C4-2B (cell line): ENCODE results near the gene FLT1.

ENCODE experiments used
- CTCF ChIP-seq: fragments of 450-650 bp; conservative IDR thresholded peaks from 2 replicates; pipeline ENCODE4 v1.5.1; 2017; ENCODE audit warnings: mild to moderate bottlenecking
- ZFX ChIP-seq: fragments of 450-650 bp; IDR thresholded peaks from 2 replicates; pipeline ENCODE4 v1.6.1; 2017

- TF ChIP-seq CTCF (no peak), ZFX (no peak)
These were observed 188.6 kb downstream of the FLT1 start for GRCh38 chr13:28306325-28306724.
